Omental fat pad (tissue), 4 donors: ENCODE data around the gene MCOLN2. TPM values are rescaled to one million over a fixed set of nuclear protein-coding genes. Genes with fewer than 3 reads are reported as not detected.
A peak's percentile ranks its signal among the peaks of the same experiment; 100 is the strongest.
"Not testable (repeated sequence)": the region's sequence is repeated elsewhere in the genome, so short reads cannot be mapped to it uniquely, and the experiment has no call there.

Source experiments
- ATAC-seq: fragments of 150-250 bp; one replicate; pipeline ENCODE4 v1.9.1; 2016; ENCODE audit warnings: mild to moderate bottlenecking, moderate library complexity; ENCODE audit not compliant: low FRiP score
- DNase-seq: peaks from one replicate; pipeline ENCODE4 v3.0.0-alpha.2; 2019; ENCODE audit warnings: low spot score
- CTCF ChIP-seq, 3 donors: fragments of 450-650 bp; IDR thresholded peaks; one replicate each; pipeline ENCODE4 v1.5.1; 2016 to 2017; ENCODE audit warnings: antibody characterized with exemption in 3 of 3, mild to moderate bottlenecking in 3 of 3, moderate library complexity in 2 of 3
- total RNA-seq, 4 donors: library from RNA; depleted of rRNA; stranded (reverse); fragments of >200 nt; gene quantifications; one replicate each; pipeline ENCODE4 v1.1.0, GENCODE V29; 2016

MCOLN2 gene
- total RNA-seq, 4 donors from 2014 or later = 1.1 to 9.9 (median 2.7) TPM

GRCh38 chr1:84919461-84919970 is 77.4 kb downstream of the MCOLN2 start:
- no peak for TF ChIP-seq CTCF (IDR thresholded peaks at IDR 0.05)
- no peak for ATAC-seq
- DNase-seq = no peak

GRCh38 chr1:84918726-84919336 is 78.1 kb downstream of the MCOLN2 start:
- no peak for ATAC-seq
- DNase-seq = no peak
- TF ChIP-seq CTCF (IDR thresholded peaks at IDR 0.05) = no peak

GRCh38 chr1:84916897-84917296 is 80.0 kb downstream of the MCOLN2 start:
- TF ChIP-seq CTCF (IDR thresholded peaks at IDR 0.05) = no peak
- ATAC-seq (no peak), DNase-seq (no peak)

- ATAC-seq (peak; percentile 76), DNase-seq (no peak)
- TF ChIP-seq CTCF (IDR thresholded peaks at IDR 0.05) = no peak
These were observed 83.4 kb downstream of the MCOLN2 start for GRCh38 chr1:84913555-84913892.

GRCh38 chr1:84912726-84913554 is 84.0 kb downstream of the MCOLN2 start:
- DNase-seq (no peak), ATAC-seq (no peak)
- TF ChIP-seq CTCF (IDR thresholded peaks at IDR 0.05) = no peak

- ATAC-seq, DNase-seq: not testable (repeated sequence)
These were observed 88.0 kb downstream of the MCOLN2 start for GRCh38 chr1:84908746-84909464.

GRCh38 chr1:84907095-84907827 is 89.7 kb downstream of the MCOLN2 start:
- DNase-seq (no peak), ATAC-seq (no peak)
- no peak for TF ChIP-seq CTCF (IDR thresholded peaks at IDR 0.05)

- not testable (repeated sequence) for ATAC-seq, DNase-seq
These were observed 94.2 kb downstream of the MCOLN2 start for GRCh38 chr1:84902727-84903126.
